Subcutaneous adipose tissue (tissue), 4 donors: Measurements from ENCODE around the gene SPAG6. TPM values are rescaled to one million over a fixed set of nuclear protein-coding genes. Genes with fewer than 3 reads are reported as not detected.

Source experiments
- small RNA-seq: library from RNA; depleted of rRNA; stranded (forward); fragments of <200 nt; gene quantifications from one replicate; pipeline ENCODE3, GENCODE V24; 2016
- total RNA-seq, 4 donors: library from RNA; depleted of rRNA; stranded (reverse); fragments of >200 nt; gene quantifications; one replicate each; pipeline ENCODE4 v1.1.0, GENCODE V29; 2016

Gene SPAG6
- total RNA-seq, 4 donors from 2014 or later = 0.34 TPM; not detected in 3

Small RNA genes within 50 kb of the gene (small RNA-seq; reads per million reads assigned to genes)
- not detected for gene AL158211.3

Other genes starting within 250 kb of the SPAG6 start
- not detected for gene EBLN1, start 127.5 kb upstream of the SPAG6 start, total RNA-seq
- gene COMMD3, start 29.1 kb upstream of the SPAG6 start, total RNA-seq = 10 to 100 TPM; 25.6 to 38.3 (median 31.6) TPM
- 10 to 100 TPM; 47.7 to 77.0 (median 50.2) TPM for gene BMI1, start 24.4 kb upstream of the SPAG6 start, total RNA-seq